ENCODE data around the gene TMEM183A. TPM values are rescaled to one million over a fixed set of nuclear protein-coding genes. Genes with fewer than 3 reads are reported as not detected.

TMEM183A gene
- total RNA-seq, 1 donor from 2014 or later: 79.2 TPM

GRCh38 chr1:202965422-202965821 lies 41.8 kb upstream of the TMEM183A start:
- H3K4me3 ChIP-seq (ENCODE audit: low read depth, low read length): no peak overlapping the region
- DNase-seq (ENCODE audit: low read depth): no peak
- no peak for TF ChIP-seq CTCF (conservative IDR thresholded peaks at IDR 0.05; ENCODE audit: low read depth, low read length)

- peak overlapping the region; percentile 79 for H3K4me3 ChIP-seq (ENCODE audit: low read depth, low read length)
- no peak for DNase-seq (ENCODE audit: low read depth)
- no peak for TF ChIP-seq CTCF (conservative IDR thresholded peaks at IDR 0.05; ENCODE audit: low read depth, low read length)
Observed at GRCh38 chr1:202966006-202966898, 40.9 kb upstream of the TMEM183A start.

DNA sequence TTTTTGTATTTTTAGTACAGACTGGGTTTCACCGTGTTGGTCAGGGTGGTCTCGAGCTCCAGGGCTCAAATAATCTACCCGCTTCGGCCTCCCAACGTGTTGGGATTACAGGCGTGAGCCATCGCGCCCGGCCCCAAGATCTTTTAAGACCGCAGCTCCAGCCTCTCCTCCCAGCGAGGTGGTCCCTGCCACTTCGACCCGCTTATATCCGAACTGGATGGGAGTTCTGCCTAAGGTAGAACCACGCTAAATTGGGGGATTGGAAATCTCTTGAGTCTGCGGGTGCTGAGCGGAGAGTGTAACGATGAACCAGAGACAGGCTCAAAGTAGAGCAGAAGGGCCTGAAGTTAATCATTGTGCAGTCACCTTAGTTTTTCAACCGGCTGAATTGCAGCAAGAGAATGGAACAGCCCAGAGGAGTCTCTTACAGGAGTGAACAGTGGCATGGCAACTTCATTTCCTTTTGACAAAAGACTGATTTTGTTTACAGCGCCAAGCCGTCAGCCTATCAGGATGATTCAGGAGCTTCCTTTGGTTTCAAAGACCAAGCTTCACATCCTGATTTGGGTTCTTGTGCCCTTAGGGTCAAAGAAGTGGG lies 39.4 kb upstream of the TMEM183A start:
- no peak for TF ChIP-seq CTCF (conservative IDR thresholded peaks at IDR 0.05; ENCODE audit: low read depth, low read length)
- H3K4me3 ChIP-seq (ENCODE audit: low read depth, low read length): peak overlapping the region; percentile 79
- DNase-seq (ENCODE audit: low read depth): no peak

DNA sequence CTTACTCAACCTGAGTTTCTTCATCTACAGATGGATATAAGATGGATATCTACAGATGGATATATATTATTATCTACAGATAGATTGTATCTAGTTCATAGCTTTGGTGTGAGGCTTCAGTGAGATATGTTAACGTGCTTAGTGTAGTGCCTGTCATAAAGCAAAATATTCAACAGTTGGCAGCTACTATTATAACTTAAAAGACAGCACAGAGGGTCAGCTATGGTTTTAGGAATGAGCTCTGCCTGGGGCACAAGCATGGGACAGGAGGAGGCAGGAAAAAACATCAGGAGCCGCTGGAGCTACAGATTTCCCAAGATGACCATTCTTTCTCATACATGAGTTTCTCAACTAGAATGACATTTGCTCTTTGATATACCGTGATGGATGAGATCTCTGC lies 38.8 kb upstream of the TMEM183A start:
- TF ChIP-seq CTCF (conservative IDR thresholded peaks at IDR 0.05; ENCODE audit: low read depth, low read length): no peak
- DNase-seq (ENCODE audit: low read depth): no peak
- peak overlapping the region; percentile 79 for H3K4me3 ChIP-seq (ENCODE audit: low read depth, low read length)

GRCh38 chr1:202968895-202969295 lies 38.3 kb upstream of the TMEM183A start:
- no peak for DNase-seq (ENCODE audit: low read depth)
- no peak overlapping the region for H3K4me3 ChIP-seq (ENCODE audit: low read depth, low read length)
- peak; percentile 89 for TF ChIP-seq CTCF (conservative IDR thresholded peaks at IDR 0.05; ENCODE audit: low read depth, low read length)

DNA sequence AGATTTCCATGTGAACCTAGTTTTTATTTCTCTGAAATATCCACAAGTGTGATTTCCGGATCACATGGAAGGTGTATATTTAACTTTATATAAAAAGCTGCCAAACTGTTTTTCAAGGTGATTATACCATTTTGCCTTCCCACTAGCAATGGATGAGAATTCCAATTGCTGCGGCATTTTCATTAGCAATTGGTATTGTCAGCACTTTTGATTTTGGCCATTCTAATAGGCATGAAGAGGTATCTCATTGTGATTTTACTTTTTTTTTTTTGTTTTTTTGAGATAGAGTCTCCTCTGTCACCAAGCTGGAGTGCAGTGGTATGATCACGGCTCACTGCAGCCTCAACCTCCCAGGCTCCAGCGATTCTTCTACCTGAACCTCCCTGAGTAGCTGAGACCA lies 35.1 kb upstream of the TMEM183A start:
- DNase-seq (ENCODE audit: low read depth): no peak
- TF ChIP-seq CTCF (conservative IDR thresholded peaks at IDR 0.05; ENCODE audit: low read depth, low read length): no peak
- H3K4me3 ChIP-seq (ENCODE audit: low read depth, low read length): no peak overlapping the region

Measured in epithelial cell of proximal tubule (primary cell).